Measurements from ENCODE around the gene MTF2. TPM values are rescaled to one million over a fixed set of nuclear protein-coding genes. Genes with fewer than 3 reads are reported as not detected.

The MTF2 gene
- total RNA-seq, 1 donor from 2014 or later: 35.4 TPM

Other genes with a start within 250 kb of the MTF2 start
- gene RPL5, start 247.2 kb upstream of the MTF2 start, total RNA-seq: 1,921 TPM
- gene DIPK1A, start 117.8 kb upstream of the MTF2 start, total RNA-seq: 13.0 TPM
- 38.8 TPM for gene TMED5, start 101.1 kb downstream of the MTF2 start, total RNA-seq
- 7.9 TPM for gene CCDC18, start 101.4 kb downstream of the MTF2 start, total RNA-seq

Measured in skin of body (tissue), 1 donor.